BE2C (cell line): ENCODE data around the gene DAB1.

Source experiments
- DNase-seq: peaks from one replicate; pipeline ENCODE4 v3.0.0-alpha.2; 2020
- H3K27me3 ChIP-seq: fragments of 250-450 bp; sonication (Bioruptor Pico); 2 replicates; pipeline ENCODE4 v1.5.1; 2020; ENCODE audit warnings: mild to moderate bottlenecking
- H3K36me3 ChIP-seq: fragments of 250-450 bp; sonication (Bioruptor Pico); 2 replicates; pipeline ENCODE4 v1.5.1; 2020; ENCODE audit warnings: mild to moderate bottlenecking
- H3K4me1 ChIP-seq: fragments of 250-450 bp; sonication (Bioruptor Pico); 2 replicates; pipeline ENCODE4 v1.5.1; 2020
- H3K4me3 ChIP-seq: 2 replicates; pipeline ENCODE4 v1.5.1; 2011; ENCODE audit warnings: low read depth, low read length
- H3K9me3 ChIP-seq: fragments of 250-450 bp; sonication (Bioruptor Pico); 2 replicates; pipeline ENCODE4 v1.5.1; 2020
- TF ChIP-seq, protein P1 (sequence below): IDR thresholded peaks from 2 replicates; pipeline ENCODE4 v1.5.1; 2012; ENCODE audit warnings: mild to moderate bottlenecking, low read depth, low read length

DAB1 gene

DNA sequence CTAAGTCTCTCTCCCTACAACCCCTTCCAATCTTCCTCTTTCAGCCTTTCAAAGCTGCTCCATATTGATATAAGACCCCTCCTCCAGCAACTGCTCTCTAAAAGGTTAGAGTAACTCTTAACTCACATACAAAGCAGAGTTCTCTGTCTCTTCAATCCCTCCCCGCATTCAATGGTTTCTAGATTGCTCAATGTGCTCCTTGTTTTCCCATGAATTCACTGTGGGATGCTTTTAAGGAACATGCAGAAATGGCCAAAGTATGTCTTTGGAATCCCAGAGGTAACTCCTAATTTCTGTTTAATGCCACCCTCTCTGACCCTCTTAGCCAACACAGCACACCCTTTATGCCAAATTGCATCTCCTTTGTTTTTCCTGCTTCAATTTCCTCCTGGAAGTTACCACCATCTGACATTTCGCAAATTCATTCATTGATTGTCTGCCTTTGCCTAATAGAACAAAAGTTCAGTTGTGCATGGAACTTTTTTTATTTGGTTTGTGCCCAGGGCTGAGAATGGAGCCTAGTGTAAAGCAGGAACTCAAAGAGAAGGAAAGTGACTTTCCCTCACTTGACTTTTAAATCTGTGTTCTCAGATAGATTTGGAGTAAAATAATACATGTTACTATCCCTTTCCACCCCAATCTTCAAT lies 285.3 kb downstream of the DAB1 start:
- no peaks in the 10 kb centered on the region for H3K9me3 ChIP-seq
- no peak for DNase-seq
- no peak overlapping the region for H3K4me3 ChIP-seq
- TF ChIP-seq, protein P1, sequence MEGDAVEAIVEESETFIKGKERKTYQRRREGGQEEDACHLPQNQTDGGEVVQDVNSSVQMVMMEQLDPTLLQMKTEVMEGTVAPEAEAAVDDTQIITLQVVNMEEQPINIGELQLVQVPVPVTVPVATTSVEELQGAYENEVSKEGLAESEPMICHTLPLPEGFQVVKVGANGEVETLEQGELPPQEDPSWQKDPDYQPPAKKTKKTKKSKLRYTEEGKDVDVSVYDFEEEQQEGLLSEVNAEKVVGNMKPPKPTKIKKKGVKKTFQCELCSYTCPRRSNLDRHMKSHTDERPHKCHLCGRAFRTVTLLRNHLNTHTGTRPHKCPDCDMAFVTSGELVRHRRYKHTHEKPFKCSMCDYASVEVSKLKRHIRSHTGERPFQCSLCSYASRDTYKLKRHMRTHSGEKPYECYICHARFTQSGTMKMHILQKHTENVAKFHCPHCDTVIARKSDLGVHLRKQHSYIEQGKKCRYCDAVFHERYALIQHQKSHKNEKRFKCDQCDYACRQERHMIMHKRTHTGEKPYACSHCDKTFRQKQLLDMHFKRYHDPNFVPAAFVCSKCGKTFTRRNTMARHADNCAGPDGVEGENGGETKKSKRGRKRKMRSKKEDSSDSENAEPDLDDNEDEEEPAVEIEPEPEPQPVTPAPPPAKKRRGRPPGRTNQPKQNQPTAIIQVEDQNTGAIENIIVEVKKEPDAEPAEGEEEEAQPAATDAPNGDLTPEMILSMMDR: no peak
- no peaks in the 10 kb centered on the region for H3K27me3 ChIP-seq
- H3K36me3 ChIP-seq: no peaks in the 10 kb centered on the region
- H3K4me1 ChIP-seq: no peaks in the 10 kb centered on the region

DNA sequence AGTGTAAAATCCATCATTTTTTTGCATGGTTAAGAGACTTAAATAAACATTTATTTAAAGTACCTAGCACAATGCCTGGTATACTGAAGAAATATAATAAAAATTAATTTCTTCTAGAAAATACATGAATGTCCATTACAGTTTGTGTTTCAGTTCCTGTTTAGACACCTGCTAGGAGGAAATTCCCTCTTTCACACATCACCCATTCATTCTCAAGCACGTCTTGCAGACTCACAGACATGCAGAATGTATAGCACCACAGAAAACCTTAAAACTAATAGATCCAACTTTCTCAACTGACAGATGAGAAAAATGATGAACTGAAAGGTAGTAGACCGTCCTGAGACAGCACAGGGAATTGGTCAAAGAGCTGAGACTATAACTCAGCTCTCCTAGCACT lies 285.9 kb downstream of the DAB1 start:
- TF ChIP-seq, protein P1: no peak
- Histone ChIP-seq H3K27me3 (no peaks in the 10 kb centered on the region), H3K4me3 (no peak overlapping the region), H3K36me3 (no peaks in the 10 kb centered on the region), H3K4me1 (no peaks in the 10 kb centered on the region), H3K9me3 (no peaks in the 10 kb centered on the region)
- no peak for DNase-seq

DNA sequence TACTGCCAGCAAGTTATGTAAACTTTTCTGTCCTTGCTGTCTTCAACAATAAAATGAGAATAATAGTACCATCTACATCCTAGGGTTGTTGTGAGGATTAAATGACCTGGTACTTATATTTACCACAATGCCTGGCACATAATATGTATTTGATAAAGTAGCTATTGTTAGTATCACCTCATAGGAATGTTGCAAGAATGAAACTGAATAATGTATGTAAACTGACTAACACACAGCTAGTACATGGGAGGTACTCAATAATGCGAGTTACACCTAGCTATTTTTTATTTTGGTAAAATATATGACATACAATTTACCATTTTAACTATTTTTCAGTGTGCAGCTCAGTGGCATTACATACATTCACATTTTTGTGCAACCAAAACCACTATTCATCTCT lies 289.1 kb downstream of the DAB1 start:
- Histone ChIP-seq H3K9me3 (no peaks in the 10 kb centered on the region), H3K36me3 (no peaks in the 10 kb centered on the region), H3K4me3 (no peak overlapping the region), H3K4me1 (no peaks in the 10 kb centered on the region), H3K27me3 (no peaks in the 10 kb centered on the region)
- no peak for DNase-seq
- TF ChIP-seq, protein P1: no peak

DNA sequence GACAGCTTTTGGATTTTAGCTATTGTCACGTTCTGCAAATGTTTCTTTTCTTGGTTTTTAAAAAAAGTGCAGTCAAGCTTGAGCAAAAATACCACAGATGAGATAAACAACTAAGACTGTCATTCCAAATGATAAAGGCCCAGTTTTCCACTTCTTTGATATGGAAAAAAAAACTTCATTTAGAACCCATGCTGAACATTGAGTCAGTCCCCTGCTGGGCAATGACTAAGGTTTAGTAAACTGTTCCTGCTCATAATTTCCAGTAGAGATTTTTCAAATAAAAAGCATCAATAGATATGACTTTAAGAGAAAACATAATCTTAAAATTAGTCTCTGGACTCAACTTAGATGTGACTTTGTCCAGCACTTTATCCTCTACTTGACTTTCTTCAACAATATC lies 290.2 kb downstream of the DAB1 start:
- Histone ChIP-seq H3K9me3 (no peaks in the 10 kb centered on the region), H3K27me3 (no peaks in the 10 kb centered on the region), H3K4me3 (no peak overlapping the region), H3K36me3 (no peaks in the 10 kb centered on the region), H3K4me1 (no peaks in the 10 kb centered on the region)
- TF ChIP-seq, protein P1: no peak
- DNase-seq: no peak

DNA sequence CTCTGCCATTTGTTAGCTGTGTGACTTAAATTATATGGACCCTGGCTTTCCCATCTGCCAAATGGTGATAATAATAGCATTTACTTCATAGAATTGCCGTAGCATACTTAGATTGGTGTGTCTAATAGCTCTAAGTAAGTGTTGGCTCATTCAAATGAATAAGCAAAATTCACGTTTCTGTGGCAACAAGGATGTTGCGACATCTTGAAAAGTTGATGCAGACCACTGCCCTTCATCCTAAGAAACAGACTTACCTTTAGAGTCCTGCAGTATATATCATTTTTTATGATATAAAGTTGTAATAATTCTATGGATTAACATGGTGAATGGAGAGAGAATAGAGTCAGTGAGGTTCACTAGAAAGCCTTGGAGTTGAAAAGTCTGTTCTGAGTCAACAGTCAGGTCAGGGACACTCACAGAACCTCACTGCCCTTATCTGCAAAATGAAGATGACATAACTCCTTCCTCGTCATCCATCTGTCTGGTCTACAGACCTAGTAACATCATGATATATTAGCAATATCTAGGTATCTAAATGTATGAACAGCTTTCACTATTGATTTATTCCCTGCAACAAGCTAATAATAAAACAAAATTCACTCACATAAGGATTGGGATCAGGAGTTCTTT lies 290.8 kb downstream of the DAB1 start:
- Histone ChIP-seq H3K4me3 (no peak overlapping the region), H3K9me3 (no peaks in the 10 kb centered on the region), H3K27me3 (no peaks in the 10 kb centered on the region), H3K36me3 (no peaks in the 10 kb centered on the region), H3K4me1 (no peaks in the 10 kb centered on the region)
- TF ChIP-seq, protein P1: no peak
- no peak for DNase-seq

DNA sequence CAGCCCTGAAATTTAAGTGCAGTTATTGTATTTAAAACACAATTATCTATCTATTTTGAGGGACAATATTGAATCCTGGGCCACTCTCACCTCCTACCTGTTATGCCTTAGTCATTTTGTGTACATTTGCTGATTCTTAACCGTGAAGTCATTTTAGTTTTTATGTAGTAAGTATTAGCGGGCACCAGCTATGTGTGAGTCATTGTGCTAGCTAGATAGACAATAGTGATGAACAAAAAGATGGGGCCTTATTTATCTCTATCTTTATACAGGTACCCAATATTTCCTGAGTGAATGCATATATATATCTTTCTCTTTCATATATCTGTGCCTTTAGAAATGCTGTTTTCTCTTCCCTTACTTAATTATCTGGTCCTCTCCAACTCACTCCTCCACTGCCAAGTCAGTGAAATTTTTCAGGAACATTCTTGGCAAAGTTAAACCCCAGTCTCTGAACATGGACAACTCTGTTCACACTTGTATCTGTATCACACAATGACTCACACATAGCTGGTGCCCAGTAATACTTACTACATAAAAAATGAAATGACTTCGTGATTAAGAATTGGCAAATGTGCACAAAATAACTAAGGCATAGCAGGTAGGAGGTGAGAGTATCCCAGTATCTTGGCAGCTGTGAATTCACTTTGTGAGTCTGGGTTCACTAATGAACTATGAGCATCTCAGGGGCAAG lies 292.0 kb downstream of the DAB1 start:
- Histone ChIP-seq H3K27me3 (no peaks in the 10 kb centered on the region), H3K36me3 (no peaks in the 10 kb centered on the region), H3K9me3 (no peaks in the 10 kb centered on the region), H3K4me1 (no peaks in the 10 kb centered on the region), H3K4me3 (no peak overlapping the region)
- TF ChIP-seq, protein P1: no peak
- no peak for DNase-seq
